Fibroblast of skin of scalp (primary cell): ENCODE results near the gene SLAMF9.

Experiments
- DNase-seq: peaks from one replicate; pipeline ENCODE4 v3.0.0-alpha.2; 2013

Gene SLAMF9

DNA sequence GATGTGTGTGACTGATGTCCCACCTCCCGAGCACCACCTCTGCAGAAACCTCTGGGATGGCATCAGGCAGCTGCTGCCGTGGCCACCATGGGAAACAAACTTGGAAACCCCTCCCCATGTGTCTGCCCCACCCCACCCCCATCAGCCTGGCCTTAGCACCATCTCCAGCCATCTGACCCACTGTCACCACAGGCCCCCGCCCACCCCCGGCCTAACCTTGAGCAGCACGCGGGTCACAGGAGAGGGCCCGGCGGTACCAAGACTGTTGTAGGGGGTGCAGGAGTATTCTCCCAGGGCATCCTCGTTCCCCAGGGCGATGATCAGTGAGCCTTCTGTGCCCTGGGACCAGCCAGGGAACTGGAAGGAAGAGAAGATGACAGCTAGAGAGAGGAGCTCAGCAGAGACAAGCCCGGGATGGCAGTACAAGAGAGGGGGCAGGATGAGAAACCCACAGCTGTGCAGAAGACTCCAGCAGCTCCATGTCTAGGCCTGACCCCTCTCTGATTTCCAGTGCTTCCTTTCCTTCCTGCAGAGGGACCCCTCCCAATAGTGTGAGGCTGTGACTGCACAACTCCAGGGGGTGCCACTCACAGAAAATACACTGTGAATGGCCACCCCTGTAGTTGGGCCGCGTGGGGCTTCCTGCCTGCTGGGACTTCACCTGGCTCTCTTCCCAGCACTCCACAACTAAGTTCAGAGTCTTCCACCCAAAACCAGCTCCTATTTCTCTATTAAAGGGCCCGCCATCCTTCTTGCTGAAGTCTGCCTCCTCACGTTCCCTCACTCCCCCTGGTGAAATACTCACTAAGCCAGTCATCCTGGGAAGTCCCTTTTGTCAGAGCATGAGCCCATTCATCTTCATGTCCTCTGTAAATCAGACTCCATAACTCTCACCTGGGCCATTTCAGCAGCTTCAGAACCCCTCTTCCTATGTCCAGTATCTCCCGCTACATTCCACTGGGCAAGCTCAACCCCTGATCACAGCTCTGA lies 21.4 kb downstream of the SLAMF9 start:
- no peak for DNase-seq

GRCh38 chr1:159931795-159932173 lies 22.3 kb downstream of the SLAMF9 start:
- DNase-seq = no peak

DNA sequence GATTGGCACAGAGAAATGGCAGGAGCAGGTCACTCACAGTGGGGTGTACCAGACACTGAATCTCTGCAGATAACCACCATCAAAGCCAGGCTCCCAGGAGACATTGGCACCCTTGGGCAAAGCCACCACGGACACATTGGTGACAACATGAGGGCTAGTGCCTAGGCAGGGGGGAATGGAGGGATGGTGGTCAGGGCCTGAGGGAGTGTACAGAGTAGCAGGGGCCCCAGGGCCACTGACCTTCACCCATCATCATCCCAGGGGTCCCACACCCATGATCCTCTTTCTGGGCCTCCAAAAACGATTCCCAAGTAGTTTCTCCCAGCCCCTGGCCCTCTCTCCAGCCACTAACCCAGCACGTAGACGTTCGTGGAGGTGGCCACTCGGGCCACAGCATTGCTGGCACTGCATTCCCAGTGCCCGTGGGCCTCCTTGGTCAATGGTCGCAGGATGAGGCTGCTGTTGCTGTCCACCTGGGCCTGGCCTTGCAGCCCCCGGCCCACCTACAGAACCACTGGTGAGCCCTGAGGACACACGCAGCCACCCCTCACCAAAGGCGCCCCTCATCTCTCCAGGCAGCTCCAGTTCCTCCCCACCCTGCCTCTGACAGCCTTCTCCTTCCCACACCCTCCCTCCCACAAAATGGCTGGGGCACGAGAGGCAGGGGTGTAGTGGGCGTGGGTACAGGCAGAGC lies 22.8 kb downstream of the SLAMF9 start:
- no peak for DNase-seq

GRCh38 chr1:159930634-159931033 lies 23.4 kb downstream of the SLAMF9 start:
- no peak for DNase-seq

DNA sequence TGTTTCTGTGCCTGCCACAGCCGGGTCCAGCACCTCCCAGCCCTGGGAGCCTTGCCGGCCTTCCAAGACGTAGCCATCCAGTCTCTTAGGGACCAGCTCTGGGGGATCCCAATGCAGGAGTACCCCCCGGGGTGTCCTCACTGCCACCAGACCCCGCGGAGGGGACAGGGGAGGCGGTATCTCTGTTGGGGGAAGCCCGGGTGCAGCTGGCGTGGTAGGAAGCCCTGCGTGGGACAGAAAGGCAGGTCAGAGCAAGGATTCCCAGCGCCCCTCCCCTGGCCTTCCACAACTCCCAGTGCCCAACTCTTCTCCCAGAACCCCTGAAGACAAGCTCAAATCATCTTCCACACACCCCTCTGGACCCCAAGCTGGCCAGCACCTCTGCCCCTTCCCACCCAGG lies 23.8 kb downstream of the SLAMF9 start:
- no peak for DNase-seq

DNA sequence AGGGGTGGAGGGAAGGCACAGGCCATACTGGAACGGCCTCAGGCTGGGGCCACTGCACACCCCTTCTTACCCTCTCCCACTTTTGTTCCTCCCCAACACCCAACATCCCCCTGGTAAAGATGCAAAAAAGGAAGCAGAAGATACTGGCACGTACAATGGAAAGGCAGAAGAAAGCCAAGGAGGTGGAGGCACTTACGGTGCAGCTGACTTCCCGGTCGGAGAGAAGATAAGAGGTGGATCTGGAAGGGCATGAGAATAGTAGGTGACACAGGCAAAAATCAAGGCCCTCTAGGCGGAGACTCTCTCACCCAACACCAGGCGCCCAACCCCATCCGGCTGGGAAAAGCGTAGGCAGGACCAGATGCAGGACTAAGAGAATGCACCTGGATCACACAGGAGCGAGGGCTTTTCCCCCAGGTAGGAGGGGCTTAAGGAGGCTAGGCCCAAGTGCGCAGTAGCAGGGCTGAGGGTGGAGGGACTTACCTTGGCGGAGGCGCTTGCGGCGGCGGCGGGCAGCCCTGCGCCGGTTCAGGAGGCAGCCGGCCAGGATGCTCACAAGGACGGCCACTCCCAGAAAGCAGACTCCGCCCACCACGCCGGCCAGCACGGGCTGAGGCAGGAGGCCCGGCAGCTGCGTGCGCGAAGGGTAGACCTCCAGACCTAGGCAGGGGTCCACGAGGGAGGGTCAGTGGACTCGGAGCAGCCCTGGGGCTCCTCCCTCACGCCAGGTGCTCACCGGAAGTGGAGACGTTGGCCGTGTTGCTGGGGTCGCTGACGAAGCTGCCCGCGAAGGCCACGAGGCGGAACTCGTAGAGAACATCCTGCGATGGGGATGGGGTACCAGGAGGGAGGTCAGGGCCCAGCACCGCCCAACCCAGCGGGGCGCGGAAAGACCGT lies 24.6 kb downstream of the SLAMF9 start:
- DNase-seq = no peak

DNA sequence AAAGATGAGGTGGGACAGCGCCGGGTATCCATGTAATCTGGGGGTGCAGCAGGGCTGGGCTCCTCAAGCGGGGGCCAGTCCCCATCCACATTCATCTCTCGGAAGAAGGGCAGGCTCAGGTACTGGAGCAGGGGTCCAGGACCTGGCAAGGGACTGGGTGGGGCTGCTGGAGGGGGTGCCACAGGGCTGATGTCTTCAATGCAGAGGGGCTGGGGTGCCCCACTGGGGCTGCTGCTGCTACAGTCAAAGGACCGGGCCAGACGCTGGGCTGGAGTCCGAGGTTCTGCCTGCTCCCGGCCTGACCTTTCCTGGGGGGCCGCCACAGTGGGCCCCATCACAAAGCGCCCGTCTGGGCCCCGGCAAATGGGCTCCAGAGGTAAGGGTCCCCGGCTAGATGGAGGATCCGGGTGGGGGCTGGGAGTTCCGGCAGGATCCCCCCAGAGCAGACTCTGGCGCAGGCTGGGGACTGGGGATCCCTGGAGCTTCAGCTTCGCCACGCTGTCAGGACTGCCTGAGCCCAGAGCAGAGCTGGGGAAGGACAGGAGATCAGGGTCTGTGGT lies 25.5 kb downstream of the SLAMF9 start:
- DNase-seq = no peak

DNA sequence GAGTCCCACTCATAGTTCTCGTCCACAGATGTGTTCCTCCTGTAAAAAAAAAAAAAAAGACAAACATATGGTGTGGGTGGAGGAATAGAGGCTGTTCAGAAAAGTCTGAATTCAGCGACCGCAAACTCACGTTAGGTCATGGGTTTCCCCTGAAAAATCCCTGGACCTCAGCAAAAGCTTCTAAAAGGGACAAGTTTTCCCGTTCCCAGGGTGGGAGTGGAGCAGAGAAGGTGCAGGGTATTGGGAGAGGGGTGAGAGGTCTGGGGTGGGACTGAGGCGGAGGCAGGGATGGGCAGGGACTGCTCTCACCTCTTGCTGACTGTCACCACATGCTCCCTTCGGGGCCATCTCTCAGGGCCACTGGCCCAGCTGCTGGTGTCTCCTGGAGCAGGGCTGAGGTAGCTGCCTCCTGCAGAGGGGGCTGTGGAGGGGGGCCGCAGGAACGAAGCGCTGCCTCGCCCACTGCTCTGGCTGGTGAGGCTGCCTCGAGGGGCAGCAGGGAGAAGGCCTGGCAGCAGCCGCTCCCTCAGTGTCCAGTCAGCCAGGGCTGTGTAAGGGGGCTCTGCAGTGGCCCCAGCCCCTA lies 26.1 kb downstream of the SLAMF9 start:
- DNase-seq = no peak

GRCh38 chr1:159927211-159927848 lies 26.7 kb downstream of the SLAMF9 start:
- DNase-seq = no peak

DNA sequence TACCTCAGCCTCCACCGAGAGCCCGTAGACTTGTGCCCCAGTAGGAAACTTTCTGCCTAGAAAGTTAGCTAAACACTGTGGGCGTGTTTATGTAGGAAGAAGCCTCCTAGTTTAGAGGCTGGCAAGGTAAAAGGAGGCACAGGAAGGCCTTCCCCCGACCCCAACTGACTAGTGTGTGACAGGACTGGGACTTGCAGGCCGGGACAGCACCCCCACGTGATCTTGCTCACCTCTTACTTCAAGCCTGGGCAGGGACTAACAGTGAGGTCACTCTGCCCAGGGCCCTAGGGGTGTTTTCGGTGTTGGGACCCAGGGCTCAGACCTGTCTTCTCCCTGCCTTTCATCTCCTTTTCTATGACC lies 28.3 kb downstream of the SLAMF9 start:
- no peak for DNase-seq

DNA sequence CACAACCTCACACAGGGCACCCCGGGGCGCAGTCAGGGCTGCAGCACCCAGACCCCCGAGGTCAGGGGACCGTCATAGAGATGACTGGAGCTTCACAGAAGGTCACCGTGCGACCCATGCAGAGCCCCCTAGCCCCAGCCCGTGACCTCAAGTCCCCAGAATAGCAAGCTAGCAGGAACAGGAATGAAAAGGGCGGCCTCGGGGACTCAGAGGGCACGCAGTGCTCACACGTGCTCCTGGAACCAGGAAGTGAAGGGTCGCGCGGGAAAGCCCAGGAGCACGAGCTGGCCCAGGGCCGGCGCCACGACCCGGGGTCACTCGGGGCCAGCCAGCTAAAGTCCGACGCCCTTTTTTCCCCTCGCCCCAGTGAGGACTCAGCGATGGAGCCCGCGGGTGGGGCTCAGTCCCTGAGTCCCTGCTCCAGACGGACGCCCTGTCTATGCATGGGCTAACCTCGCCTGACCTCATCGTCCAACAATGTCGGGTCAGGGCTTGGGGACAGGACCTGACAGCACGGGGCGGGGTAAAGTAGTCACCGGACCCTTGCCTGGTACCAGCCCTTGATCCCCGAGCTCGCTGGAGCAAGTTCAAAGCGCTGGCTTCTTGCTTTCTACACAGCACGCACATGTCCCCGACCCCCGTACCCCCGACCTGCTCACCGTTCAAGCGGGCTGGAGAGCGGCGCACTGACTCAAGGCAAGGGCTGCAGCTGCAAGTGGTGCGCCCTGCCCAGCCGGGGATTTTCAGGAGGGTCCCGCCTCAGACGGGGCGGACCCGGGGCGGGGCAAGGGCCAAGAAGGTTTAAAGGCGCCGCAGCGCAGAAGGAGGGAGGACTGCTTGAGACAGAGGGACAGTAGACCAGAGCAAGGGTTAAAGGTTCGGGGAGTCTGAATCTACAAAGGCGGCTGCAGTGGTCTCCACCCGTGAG lies 29.0 kb downstream of the SLAMF9 start, which contains the start of gene TAGLN2:
TSS of gene TAGLN2 (minus strand) at position 717 of the 928 bp plus-strand sequence. CDS start 4,998 bp downstream, outside the sequence.
- peak; percentile 94 for DNase-seq

DNA sequence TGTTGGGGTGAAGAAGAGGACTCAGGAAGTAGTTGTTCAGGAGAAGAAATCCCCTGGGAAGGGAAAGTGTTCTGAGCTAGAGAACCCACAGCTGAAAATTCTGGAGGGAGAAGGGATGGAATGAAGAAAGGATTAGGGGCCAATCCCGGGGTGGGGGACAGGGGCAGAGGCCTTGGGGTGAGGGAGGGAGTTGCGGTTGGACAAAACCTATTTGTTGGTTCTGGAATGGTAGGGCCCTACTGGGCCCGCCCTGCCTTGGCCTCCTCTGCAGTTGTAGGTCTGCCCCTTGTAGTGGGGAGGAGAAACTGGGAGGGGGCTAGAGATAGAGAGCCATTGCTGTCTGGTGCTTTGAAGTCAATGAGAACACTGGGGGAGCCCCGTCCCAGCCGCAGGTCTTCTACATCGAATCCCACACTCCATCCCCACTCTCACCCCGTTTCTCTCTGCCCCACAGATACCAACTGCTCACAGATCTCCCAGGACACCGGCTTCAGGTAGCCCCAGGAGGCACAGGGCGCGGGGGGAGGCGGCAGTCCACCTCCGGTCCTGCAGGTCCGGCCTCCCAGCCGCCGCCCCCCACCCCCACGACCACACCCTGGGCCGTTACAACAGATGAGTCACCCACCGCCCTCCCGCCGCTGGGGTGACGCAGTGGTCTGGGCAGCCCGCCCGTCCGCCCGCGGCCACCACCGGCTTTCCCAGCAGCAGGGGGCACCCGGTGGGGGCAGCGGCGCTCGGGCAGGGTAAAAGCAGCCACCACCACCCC lies 29.8 kb downstream of the SLAMF9 start:
- peak; percentile 94 for DNase-seq

GRCh38 chr1:159923203-159924024 lies 30.6 kb downstream of the SLAMF9 start:
- DNase-seq = peak; percentile 86

DNA sequence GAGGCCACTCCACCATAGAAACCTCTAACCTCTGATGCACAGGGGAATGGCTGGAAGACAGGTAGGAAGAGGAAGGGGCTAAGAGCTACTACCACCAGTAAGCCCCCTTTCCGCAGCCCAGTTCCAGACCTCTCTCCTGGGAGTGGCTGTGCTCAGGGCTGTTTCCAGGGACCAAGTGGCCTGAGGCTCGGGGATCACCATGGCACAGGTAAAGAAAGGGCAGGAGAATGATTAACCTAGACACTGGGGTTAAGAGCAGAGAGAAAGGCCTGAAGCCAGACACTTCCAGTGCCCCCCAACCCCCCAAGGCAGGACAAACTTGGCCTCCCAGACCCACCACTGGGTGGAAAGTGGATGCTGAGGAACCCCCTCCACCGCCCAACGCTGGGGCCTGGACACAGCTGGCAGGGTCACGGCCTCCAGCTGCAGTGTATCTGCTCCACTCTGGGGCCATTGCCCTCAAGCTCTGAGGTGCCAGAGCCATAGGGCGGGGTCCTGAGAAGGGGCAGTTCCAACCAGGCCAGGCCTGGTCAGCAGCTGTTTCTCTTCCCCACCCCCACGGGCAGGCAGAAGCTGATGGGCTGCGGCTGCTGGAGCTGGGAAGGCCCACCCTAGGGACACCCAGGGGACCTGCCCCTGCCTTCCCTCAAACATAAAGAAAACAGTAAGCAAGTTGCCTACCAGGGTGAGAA lies 31.4 kb downstream of the SLAMF9 start:
- DNase-seq = peak; percentile 39

DNA sequence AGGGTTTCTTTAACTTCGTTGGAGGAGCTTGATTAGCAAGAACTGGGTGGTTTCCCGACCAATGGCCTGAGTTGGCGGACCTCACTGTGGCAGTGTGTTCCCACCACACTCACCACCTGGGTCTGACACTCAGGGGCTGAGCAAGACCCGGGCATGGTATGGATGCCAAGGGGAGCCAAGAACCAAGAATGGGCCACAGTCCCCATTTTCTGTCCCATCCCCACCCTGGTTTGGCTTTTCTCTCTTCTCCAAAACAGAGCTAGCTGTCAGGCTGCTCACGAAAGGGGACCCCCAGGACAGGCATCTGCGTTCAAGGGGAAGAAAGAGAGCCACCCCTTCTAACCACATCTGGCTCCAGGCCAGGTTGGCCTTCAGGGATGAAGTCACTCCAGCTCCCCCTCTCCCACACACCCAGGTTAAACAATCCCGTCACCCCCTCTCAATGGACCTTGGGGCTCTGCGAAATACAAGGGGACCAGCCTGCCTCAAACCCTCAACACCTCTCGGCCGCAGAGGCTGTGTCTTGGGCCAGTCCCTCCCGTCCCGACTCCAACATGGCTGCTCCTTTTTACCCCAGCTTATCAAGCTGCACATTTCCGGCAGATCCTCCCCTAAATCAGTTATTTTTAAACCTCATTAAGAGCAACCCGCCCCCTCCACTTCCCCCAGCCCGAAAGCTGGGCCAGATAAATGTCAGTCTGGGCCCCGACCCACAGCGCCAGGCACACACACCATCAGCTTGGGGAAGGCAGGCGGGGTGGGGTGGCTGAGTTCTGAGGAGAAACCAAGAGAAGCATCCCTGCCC lies 32.1 kb downstream of the SLAMF9 start:
- DNase-seq = peak; percentile 46

- DNase-seq = no peak
Observed at GRCh38 chr1:159921251-159921650, 32.8 kb downstream of the SLAMF9 start.

DNA sequence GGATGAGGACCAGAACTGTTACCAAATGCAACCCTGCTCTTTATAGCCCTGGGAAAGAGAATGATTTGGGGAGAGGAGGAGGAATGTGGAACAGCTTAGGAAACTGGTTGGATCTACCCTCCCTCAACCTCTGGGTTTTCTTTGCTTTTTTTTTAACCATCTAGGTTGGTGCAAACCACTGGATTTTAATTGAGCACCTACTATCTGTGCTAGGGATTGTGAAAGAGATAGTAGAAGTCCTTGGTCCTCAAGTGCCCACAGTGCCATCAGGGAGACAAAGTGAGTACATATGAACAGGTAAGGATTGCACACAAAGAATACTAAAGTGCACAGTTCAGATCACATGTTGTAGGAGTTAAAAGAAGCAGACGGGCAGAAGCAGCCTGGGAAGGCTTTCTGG lies 33.4 kb downstream of the SLAMF9 start:
- DNase-seq = no peak
